Neural progenitor cell (in vitro differentiated cells): Measurements from ENCODE around the gene TTLL10. TPM values are rescaled to one million over a fixed set of nuclear protein-coding genes. Genes with fewer than 3 reads are reported as not detected.

Experiments
- DNase-seq: peaks from one replicate; pipeline ENCODE4 v3.0.0-alpha.2; 2016; ENCODE audit warnings: low spot score
- H2AFZ ChIP-seq: fragments of 200-600 bp; sonication (generic); replicated peaks from 2 replicates; pipeline ENCODE4 v1.6.1; 2016; ENCODE audit warnings: antibody characterized with exemption
- H3F3A ChIP-seq: fragments of 200-600 bp; sonication (generic); 2 replicates; pipeline ENCODE4 v1.6.1; 2016; ENCODE audit warnings: antibody characterized with exemption, low read depth
- H3K27ac ChIP-seq: fragments of 200-600 bp; sonication (generic); 2 replicates; pipeline ENCODE4 v1.5.1; 2016; ENCODE audit warnings: mild to moderate bottlenecking
- H3K27me3 ChIP-seq: fragments of 200-600 bp; sonication (generic); 2 replicates; pipeline ENCODE4 v1.6.1; 2016; ENCODE audit warnings: mild to moderate bottlenecking, moderate library complexity
- H3K36me3 ChIP-seq: fragments of 200-600 bp; sonication (generic); 2 replicates; pipeline ENCODE4 v1.5.1; 2016
- H3K4me1 ChIP-seq: fragments of 200-600 bp; sonication (generic); 2 replicates; pipeline ENCODE4 v1.6.1; 2016; ENCODE audit warnings: mixed run types
- H3K4me2 ChIP-seq: fragments of 200-600 bp; sonication (generic); 2 replicates; pipeline ENCODE4 v1.6.1; 2016
- H3K4me3 ChIP-seq: fragments of 200-600 bp; sonication (generic); 2 replicates; pipeline ENCODE4 v1.5.1; 2016
- H3K79me2 ChIP-seq: fragments of 200-600 bp; sonication (generic); 2 replicates; pipeline ENCODE4 v1.6.1; 2016; ENCODE audit warnings: low read depth
- H3K9ac ChIP-seq: fragments of 200-600 bp; sonication (generic); 2 replicates; pipeline ENCODE4 v1.6.1; 2016
- H3K9me3 ChIP-seq: fragments of 200-600 bp; sonication (generic); 2 replicates; pipeline ENCODE4 v1.5.1; 2016; ENCODE audit warnings: low read depth
- H4K20me1 ChIP-seq: fragments of 200-600 bp; sonication (generic); 2 replicates; pipeline ENCODE4 v1.6.1; 2016; ENCODE audit warnings: low read depth
- H3K27ac Mint-ChIP-seq: 3 replicates; pipeline ENCODE4 v1.8.0; 2021; ENCODE audit warnings: mixed read lengths
- H3K27me3 Mint-ChIP-seq: 2 replicates; pipeline ENCODE4 v1.8.0; 2022; ENCODE audit warnings: low read depth, mild to moderate bottlenecking, inconsistent platforms, moderate library complexity, mixed read lengths; ENCODE audit not compliant: insufficient read depth
- H3K36me3 Mint-ChIP-seq: 3 replicates; pipeline ENCODE4 v1.8.0; 2021; ENCODE audit warnings: mixed read lengths
- H3K4me1 Mint-ChIP-seq: 3 replicates; pipeline ENCODE4 v1.8.0; 2021; ENCODE audit warnings: mixed read lengths
- H3K4me3 Mint-ChIP-seq: 3 replicates; pipeline ENCODE4 v1.8.0; 2021; ENCODE audit warnings: mild to moderate bottlenecking, moderate library complexity, mixed read lengths
- H3K9me3 Mint-ChIP-seq: 3 replicates; pipeline ENCODE4 v1.8.0; 2020; ENCODE audit warnings: mixed read lengths
- EZH2 ChIP-seq: fragments of 200-600 bp; sonication (generic); IDR thresholded peaks from 2 replicates; pipeline ENCODE4 v1.6.1; 2017; ENCODE audit warnings: antibody characterized with exemption, mild to moderate bottlenecking, moderate library complexity
- EZH2phosphoT487 ChIP-seq: fragments of 200-600 bp; sonication (generic); IDR thresholded peaks from 2 replicates; pipeline ENCODE4 v1.6.1; 2017; ENCODE audit warnings: antibody characterized with exemption
- total RNA-seq: library from RNA; depleted of rRNA; stranded (reverse); fragments of >200 nt; gene quantifications from 2 replicates; pipeline ENCODE4 v1.2.3, GENCODE V29; 2015; ENCODE audit warnings: low replicate concordance
- TF ChIP-seq, protein P1 (sequence below): fragments of 200-600 bp; sonication (generic); IDR thresholded peaks from 2 replicates; pipeline ENCODE4 v1.5.1; 2017; ENCODE audit warnings: antibody characterized with exemption, mild to moderate bottlenecking

The TTLL10 gene
- total RNA-seq, 1 donor from 2014 or later: not detected

DNA sequence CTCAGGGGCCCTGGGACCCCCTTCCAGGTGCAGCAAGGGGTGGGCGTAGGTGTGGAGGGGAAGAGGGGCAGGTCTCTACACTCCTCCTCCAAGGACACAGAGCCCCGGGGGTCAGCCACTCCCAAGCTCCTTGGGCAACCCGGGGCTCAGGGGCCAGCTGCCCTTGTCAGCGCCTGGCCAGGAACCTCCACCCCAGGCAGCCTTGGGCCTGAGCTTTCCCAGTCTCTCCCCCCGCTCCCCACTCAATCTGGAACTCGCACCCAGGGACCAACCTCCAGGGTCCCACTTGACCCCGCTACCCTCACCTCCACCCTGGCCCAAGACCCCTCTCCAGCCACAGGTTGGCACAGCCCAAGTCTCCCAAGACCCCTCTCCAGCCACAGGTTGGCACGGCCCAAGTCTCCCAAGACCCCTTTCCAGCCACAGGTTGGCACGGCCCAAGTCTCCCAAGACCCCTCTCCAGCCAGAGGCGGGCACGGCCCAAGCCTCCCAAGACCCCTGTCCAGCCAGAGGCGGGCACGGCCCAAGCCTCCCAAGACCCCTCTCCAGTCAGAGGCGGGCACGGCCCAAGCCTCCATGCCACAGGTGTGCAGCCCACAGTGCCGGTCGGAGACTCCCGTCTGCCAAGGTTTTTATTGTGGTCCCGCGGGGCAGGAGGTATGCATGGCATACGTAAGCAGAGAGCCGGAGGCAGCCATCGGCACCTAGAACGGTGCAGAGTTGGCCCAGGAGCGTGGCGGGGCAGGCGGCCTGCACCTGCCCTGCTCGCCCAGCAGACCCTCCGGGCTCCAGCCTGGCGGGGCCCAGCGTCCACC is 37.3 kb downstream of the TTLL10 start:
- Histone ChIP-seq H3K36me3 (no peaks in the 10 kb centered on the region), H3K4me3 (no peak overlapping the region), H3K4me2 (no peak overlapping the region), H3K9me3 (no peaks in the 10 kb centered on the region), H4K20me1 (no peaks in the 10 kb centered on the region), H3K27me3 (peaks cover 21% of the 10 kb centered on the region), H3K4me1 (no peaks in the 10 kb centered on the region), H2AFZ (no peak overlapping the region), H3K27ac (no peak overlapping the region), H3K9ac (no peak overlapping the region), H3K79me2 (no peaks in the 10 kb centered on the region), H3F3A (no peaks in the 10 kb centered on the region)
- Mint-ChIP-seq H3K4me3 (peak overlapping the region; percentile 46), H3K36me3 (no peaks in the 10 kb centered on the region), H3K9me3 (no peaks in the 10 kb centered on the region), H3K4me1 (no peaks in the 10 kb centered on the region), H3K27ac (no peak overlapping the region), H3K27me3 (peaks cover 9% of the 10 kb centered on the region)
- TF ChIP-seq, protein P1, sequence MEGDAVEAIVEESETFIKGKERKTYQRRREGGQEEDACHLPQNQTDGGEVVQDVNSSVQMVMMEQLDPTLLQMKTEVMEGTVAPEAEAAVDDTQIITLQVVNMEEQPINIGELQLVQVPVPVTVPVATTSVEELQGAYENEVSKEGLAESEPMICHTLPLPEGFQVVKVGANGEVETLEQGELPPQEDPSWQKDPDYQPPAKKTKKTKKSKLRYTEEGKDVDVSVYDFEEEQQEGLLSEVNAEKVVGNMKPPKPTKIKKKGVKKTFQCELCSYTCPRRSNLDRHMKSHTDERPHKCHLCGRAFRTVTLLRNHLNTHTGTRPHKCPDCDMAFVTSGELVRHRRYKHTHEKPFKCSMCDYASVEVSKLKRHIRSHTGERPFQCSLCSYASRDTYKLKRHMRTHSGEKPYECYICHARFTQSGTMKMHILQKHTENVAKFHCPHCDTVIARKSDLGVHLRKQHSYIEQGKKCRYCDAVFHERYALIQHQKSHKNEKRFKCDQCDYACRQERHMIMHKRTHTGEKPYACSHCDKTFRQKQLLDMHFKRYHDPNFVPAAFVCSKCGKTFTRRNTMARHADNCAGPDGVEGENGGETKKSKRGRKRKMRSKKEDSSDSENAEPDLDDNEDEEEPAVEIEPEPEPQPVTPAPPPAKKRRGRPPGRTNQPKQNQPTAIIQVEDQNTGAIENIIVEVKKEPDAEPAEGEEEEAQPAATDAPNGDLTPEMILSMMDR: no peak
- TF ChIP-seq EZH2 (no peak), EZH2phosphoT487 (no peak)
- no peak for DNase-seq

DNA sequence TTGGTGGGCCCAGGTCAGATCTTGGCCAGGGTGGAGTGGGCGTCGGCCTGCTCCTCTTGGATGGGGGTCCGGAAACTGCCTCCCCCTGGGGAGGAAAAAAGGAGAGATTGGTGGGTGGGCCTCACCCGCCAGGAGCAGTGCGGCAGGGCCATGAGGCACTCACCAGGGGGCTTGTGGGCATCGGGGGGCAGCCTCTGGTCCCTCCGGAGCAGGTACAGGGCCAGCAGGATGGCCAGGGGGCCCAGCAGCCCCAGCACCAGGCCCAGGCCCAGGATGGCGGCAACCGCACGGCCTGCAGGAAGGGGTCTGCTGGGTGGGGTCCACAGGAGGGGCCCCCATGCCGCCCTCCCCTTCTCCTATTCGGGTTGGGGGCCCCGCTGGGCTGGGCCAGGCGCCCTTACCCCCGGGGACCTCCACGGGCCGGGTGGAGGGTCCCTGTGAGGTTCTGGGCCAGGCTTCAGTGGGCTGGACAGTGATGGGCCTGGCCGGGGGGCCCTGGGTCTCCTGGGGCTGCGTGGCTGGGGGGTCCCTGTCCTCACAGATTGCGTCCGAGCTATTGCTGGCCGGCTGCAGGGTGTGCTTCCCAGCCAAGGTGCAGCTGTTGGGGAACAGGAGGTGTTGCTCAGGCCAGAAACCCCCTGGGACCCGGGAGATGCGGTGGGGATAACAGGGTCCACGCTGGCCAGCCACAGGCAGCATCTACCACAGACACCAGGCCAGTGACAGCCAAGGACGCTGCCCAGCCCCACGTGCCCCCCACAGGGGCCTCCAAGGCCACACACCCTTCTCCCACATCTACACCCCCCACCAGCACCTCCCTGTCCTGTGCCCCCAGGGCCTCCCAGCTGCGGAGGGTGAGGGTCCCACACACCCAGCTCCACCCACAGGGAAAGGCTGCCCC is 38.1 kb downstream of the TTLL10 start:
- Histone ChIP-seq H2AFZ (no peak overlapping the region), H3K4me1 (no peaks in the 10 kb centered on the region), H3K27ac (no peak overlapping the region), H3K27me3 (peaks cover 12% of the 10 kb centered on the region), H3K9ac (no peak overlapping the region), H4K20me1 (no peaks in the 10 kb centered on the region), H3K4me2 (no peak overlapping the region), H3F3A (no peaks in the 10 kb centered on the region), H3K36me3 (no peaks in the 10 kb centered on the region), H3K9me3 (no peaks in the 10 kb centered on the region), H3K79me2 (no peaks in the 10 kb centered on the region), H3K4me3 (no peak overlapping the region)
- Mint-ChIP-seq H3K27me3 (peaks cover 7% of the 10 kb centered on the region), H3K4me3 (no peak overlapping the region), H3K36me3 (peaks cover 2% of the 10 kb centered on the region), H3K9me3 (no peaks in the 10 kb centered on the region), H3K27ac (no peak overlapping the region), H3K4me1 (no peaks in the 10 kb centered on the region)
- no peak for DNase-seq
- no peak for TF ChIP-seq EZH2

DNA sequence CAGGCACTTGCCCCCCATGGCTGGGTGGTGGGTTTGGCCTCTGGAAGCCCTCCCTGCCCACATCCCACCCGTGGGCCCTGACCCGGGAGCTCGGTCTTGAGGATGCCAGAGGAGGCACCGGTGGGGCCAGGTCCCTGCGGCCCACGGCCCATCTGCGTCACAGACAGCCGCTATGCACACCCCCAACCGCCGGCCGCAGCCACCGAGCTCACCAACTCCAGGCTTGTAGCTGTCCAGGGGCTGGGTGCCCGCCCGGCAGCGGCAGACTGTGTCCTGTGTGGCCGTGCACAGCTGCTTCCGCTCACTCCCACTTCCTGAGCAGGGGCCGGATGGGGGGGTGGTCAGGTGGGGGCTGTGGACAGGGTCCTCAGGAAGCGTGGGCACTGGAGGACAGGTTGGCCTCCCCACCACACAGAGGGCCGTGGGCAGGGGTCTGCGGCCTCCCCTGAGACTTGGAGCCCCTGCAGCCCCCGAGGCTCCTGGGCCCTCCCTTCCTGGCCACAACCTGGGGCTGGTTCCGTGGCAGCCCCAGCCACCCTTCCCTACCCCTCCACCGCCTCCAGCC is 39.2 kb downstream of the TTLL10 start:
- no peak overlapping the region for H3K4me3 ChIP-seq
- H3K9ac ChIP-seq: no peak overlapping the region
- no peaks in the 10 kb centered on the region for H4K20me1 ChIP-seq
- TF ChIP-seq, protein P1: no peak
- TF ChIP-seq EZH2: no peak
- no peak for TF ChIP-seq EZH2phosphoT487
- DNase-seq: no peak
- no peaks in the 10 kb centered on the region for H3K9me3 ChIP-seq
- no peak overlapping the region for H3K27ac Mint-ChIP-seq
- H2AFZ ChIP-seq: no peak overlapping the region
- H3K27me3 ChIP-seq: peaks cover 1% of the 10 kb centered on the region
- no peaks in the 10 kb centered on the region for H3K4me1 ChIP-seq
- no peaks in the 10 kb centered on the region for H3K9me3 Mint-ChIP-seq
- H3K4me3 Mint-ChIP-seq: no peak overlapping the region
- peaks cover 2% of the 10 kb centered on the region for H3K36me3 Mint-ChIP-seq
- peaks cover 4% of the 10 kb centered on the region for H3K27me3 Mint-ChIP-seq
- no peak overlapping the region for H3K4me2 ChIP-seq
- no peaks in the 10 kb centered on the region for H3K79me2 ChIP-seq
- no peaks in the 10 kb centered on the region for H3K36me3 ChIP-seq
- H3K4me1 Mint-ChIP-seq: no peaks in the 10 kb centered on the region
- H3K27ac ChIP-seq: no peak overlapping the region
- no peaks in the 10 kb centered on the region for H3F3A ChIP-seq
